GM12891 (cell line): ENCODE measurements around the gene CYP26A1.

Source experiments
- DNase-seq: peaks from one replicate; pipeline ENCODE4 v3.0.0; 2011; ENCODE audit warnings: low spot score; ENCODE audit not compliant: insufficient read length
- FAIRE-seq: peaks from 2 replicates; lab custom pipeline; 2011; peaks lifted over from hg19 to GRCh38; lab: Jason Lieb, UNC
- PAX5 ChIP-seq: IDR thresholded peaks from 2 replicates; pipeline ENCODE4 v1.6.1; 2011; ENCODE audit warnings: low read length, moderate library complexity, mild to moderate bottlenecking; ENCODE audit not compliant: insufficient read depth, severe bottlenecking
- POLR2A ChIP-seq: IDR thresholded peaks from 2 replicates; pipeline ENCODE4 v1.6.1; 2011; ENCODE audit warnings: low read depth, low read length, control low read depth
- POLR2AphosphoS5 ChIP-seq: IDR thresholded peaks from 2 replicates; pipeline ENCODE4 v1.6.1; 2011; ENCODE audit warnings: low read depth, low read length, control low read depth
- POU2F2 ChIP-seq: IDR thresholded peaks from 2 replicates; pipeline ENCODE4 v1.6.1; 2011; ENCODE audit warnings: low read depth, mild to moderate bottlenecking, control low read depth, low read length, moderate library complexity
- SPI1 ChIP-seq: IDR thresholded peaks from 2 replicates; pipeline ENCODE4 v1.6.1; 2011; ENCODE audit warnings: low read depth, low read length, control low read depth
- TAF1 ChIP-seq: IDR thresholded peaks from 2 replicates; pipeline ENCODE4 v1.6.1; 2011; ENCODE audit warnings: low read depth, low read length, control low read depth

CYP26A1 gene

GRCh38 chr10:93054486-93054885, 19.2 kb upstream of the CYP26A1 start:
- TF ChIP-seq PAX5: no peak
- TF ChIP-seq TAF1: no peak
- TF ChIP-seq POLR2A: no peak
- no peak for TF ChIP-seq POU2F2
- TF ChIP-seq SPI1: no peak
- no peak for TF ChIP-seq POLR2AphosphoS5
- DNase-seq (no peak), FAIRE-seq (no peak)

- FAIRE-seq (no peak), DNase-seq (no peak)
- no peak for TF ChIP-seq POU2F2
- TF ChIP-seq PAX5: no peak
- TF ChIP-seq SPI1: no peak
- no peak for TF ChIP-seq TAF1
Observed at GRCh38 chr10:93058139-93058538, 15.6 kb upstream of the CYP26A1 start.

GRCh38 chr10:93059975-93060886, 13.5 kb upstream of the CYP26A1 start, which contains the start of gene CYP26C1:
Gene CYP26C1 (plus strand): TSS chr10:93060798. CDS start chr10:93061264, 466 bp downstream.
- TF ChIP-seq SPI1 (no peak), PAX5 (no peak), POU2F2 (no peak), POLR2A (no peak), POLR2AphosphoS5 (no peak), TAF1 (no peak)
- FAIRE-seq: no peak

GRCh38 chr10:93060887-93061593, 12.7 kb upstream of the CYP26A1 start:
- no peak for DNase-seq
- no peak for FAIRE-seq
- no peak for TF ChIP-seq SPI1

More at GRCh38 chr10:93059975-93060886, 13.5 kb upstream of the CYP26A1 start, which contains the start of gene CYP26C1:
- no peak for DNase-seq

- DNase-seq (no peak), FAIRE-seq (peak; percentile 85)
- TF ChIP-seq PAX5 (no peak), SPI1 (no peak), POLR2A (no peak), TAF1 (no peak), POU2F2 (no peak), POLR2AphosphoS5 (no peak)
Observed at GRCh38 chr10:93061594-93062513, 11.8 kb upstream of the CYP26A1 start.

GRCh38 chr10:93062514-93063143, 11.1 kb upstream of the CYP26A1 start:
- no peak for TF ChIP-seq POLR2AphosphoS5
- peak; percentile 8 for TF ChIP-seq PAX5
- TF ChIP-seq TAF1: no peak
- DNase-seq (peak; percentile 80), FAIRE-seq (peak; percentile 72)

- FAIRE-seq (no peak), DNase-seq (no peak)
- TF ChIP-seq POLR2AphosphoS5 (no peak), PAX5 (no peak), POU2F2 (no peak), SPI1 (no peak), TAF1 (no peak), POLR2A (no peak)
Observed at GRCh38 chr10:93063144-93063976, 10.3 kb upstream of the CYP26A1 start.

GRCh38 chr10:93063977-93064660, 9.6 kb upstream of the CYP26A1 start:
- DNase-seq (no peak), FAIRE-seq (no peak)
- TF ChIP-seq POU2F2 (no peak), TAF1 (no peak), PAX5 (no peak), POLR2AphosphoS5 (no peak), POLR2A (no peak), SPI1 (no peak)
